Measurements from ENCODE around the gene TMEM81.

Gene TMEM81

GRCh38 chr1:205058853-205059252 is 25.4 kb downstream of the TMEM81 start:
- DNase-seq (ENCODE audit: low read depth in 2 of 2) = no peak

DNA sequence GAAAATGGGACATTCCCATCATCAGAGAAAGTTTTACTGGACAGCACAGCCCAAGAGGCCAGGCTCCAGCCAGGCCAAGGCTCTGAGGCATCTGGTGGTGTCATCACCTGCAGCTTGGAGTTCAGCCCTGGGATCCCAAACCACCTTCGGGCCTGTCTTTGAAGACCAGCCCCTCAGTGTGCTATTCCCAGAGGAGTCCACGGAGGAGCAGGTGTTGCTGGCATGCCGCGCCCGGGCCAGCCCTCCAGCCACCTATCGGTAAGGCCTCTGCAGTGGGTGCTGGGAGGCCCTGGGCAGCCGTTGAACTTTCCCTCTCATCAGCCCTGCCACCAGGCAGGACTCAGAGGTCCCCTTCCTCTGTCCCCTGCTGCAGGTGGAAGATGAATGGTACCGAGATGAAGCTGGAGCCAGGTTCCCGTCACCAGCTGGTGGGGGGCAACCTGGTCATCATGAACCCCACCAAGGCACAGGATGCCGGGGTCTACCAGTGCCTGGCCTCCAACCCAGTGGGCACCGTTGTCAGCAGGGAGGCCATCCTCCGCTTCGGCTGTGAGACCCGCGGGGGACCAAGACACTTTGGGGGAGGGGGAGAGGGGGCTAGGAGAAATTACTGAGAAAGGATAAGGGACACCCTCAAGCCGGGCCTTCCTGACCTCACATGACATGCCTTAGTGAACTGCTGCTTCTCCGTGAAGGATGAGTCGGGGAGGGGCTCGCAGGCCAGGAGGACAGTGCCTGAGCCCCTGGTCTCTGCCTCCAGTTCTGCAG is 26.3 kb downstream of the TMEM81 start:
- DNase-seq (ENCODE audit: low read depth in 2 of 2) = no peak

DNA sequence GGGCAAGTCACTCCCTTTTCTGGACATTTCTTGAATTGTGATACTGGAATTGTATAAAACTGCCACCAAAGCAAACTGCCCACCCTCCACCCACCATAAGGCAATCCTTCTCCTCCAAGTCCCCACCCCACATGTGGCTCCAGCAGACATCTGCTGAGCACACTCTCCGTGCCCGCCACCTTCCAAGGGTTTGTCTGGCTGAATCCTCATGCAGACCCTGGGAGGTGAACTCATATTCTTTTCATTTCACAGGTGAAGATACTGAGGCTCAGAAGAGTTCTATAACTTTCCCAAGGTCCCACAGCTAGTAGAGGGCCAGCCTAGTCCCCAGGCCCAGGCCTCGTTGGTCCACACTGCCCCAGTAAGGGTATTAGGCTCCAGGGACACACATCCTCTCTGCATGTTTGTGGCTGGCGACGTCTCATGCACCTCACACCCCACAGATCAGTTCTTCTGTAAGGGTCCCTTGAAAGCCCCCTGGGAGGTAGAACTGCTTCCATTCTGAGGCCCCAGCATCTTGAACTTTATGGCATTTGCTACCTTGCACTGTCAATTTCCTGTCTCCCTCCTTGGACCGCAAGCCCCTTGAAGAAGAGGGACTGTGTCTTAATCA is 27.2 kb downstream of the TMEM81 start:
- no peak for DNase-seq (ENCODE audit: low read depth in 2 of 2)

- DNase-seq (ENCODE audit: low read depth in 2 of 2) = no peak
Measured at GRCh38 chr1:205056188-205056611, 28.1 kb downstream of the TMEM81 start.

GRCh38 chr1:205054013-205054412 is 30.2 kb downstream of the TMEM81 start:
- DNase-seq (ENCODE audit: low read depth in 2 of 2) = no peak

- DNase-seq (ENCODE audit: low read depth in 2 of 2) = no peak
Measured at GRCh38 chr1:205053296-205053695, 31.0 kb downstream of the TMEM81 start.

DNA sequence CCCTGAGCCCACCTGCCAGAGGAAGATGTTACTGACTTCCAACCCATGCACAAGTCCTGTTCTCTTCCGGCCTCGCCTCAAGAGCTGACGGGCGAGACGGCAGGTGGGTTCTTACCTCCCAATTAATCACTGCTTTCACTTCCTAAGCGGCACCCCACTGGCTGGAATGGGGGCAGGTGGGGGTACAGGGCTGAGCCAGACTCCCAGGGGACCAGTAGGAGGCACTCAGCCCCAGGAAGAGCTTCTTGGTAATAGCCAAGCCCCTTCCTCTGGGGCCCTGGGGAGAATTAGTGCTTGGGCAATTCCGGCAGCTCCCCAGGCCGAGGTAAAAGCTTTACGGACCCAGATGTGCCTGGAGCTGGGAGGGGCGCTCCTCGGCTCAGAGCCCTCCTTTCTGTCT is 31.6 kb downstream of the TMEM81 start:
- DNase-seq (ENCODE audit: low read depth in 2 of 2) = no peak

DNA sequence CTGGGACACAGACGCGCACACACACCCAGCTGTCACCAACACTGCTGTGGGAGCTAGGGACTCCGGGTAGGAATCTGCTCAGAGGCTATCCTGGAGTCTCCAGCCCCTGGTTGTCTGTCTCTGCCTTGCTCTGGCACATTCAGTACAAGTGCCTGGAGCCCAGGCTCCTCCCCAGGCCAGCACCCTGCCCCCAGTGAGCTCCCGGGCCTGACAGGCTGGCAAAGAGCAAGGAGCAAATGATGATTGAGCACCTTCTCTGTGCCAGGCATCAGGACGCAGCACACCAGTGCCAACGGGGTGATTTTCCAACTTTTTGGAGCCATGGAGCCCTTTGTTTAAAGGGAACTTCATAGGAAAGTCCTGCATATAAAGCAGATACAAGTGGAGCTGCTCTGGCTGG is 34.8 kb downstream of the TMEM81 start:
- DNase-seq (ENCODE audit: low read depth in 2 of 2) = no peak

DNA sequence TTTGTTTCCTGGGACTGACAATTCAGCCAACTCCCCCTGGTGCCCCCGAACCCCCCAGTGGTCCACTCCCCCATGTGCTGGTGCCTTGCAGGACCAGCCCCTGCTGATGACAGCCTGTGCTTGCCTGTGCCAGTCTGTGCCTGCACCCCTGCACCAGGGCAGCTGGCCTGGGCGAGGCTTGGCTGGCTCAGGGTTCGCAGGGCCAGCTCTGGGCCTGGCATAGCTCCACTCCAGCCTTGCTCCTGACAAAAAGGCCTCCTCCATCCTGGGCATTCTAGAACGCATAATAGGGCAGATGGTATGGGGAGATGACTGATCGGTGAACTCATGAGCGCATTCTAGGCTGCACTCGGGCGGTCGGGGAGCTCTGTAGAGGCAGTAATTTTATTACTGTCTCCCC is 35.9 kb downstream of the TMEM81 start:
- DNase-seq (ENCODE audit: low read depth in 2 of 2) = no peak

DNA sequence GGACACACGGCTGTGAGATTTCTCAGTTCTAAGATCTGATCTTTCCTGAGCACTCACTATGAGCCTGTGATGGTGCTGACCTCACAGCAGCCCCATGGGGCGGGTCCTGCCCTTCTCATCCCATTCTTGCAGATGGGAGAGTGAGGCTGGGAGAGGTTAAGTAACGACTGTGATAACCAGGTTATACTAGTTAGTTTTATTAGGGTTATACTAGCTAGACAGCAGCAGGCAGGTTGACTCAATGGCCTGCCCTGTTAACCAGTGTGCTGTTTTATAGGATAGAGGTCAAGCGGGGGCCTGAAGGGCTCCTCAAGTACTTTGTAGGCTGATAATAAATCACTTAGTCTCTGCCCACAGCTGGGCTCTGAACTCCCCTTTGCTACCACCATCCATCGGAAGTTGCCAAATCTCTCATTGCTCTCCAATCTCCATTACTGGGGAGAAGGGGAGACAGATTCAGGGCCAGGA is 36.5 kb downstream of the TMEM81 start:
- no peak for DNase-seq (ENCODE audit: low read depth in 2 of 2)

GRCh38 chr1:205046870-205047269 is 37.4 kb downstream of the TMEM81 start:
- DNase-seq (ENCODE audit: low read depth in 2 of 2) = no peak

DNA sequence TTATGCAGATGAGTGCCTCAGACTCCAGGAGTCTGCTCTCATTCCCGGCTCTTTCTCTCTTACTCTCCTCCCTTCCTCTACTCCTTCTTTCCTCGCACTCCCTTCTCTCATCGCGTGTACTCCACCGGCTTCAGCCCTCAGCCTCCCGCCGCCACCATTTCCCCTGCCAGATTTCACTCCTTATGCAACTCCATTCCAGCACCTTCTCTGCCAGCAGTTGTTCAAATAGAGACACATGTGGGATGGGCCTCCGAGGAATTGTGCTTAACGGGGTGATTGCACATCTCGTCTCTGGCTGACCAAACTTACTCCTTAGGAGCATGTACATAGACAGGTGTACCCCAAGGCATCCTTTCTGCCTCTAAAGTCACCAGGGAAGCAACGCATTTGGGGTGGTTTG is 39.1 kb downstream of the TMEM81 start:
- no peak for DNase-seq (ENCODE audit: low read depth in 2 of 2)

DNA sequence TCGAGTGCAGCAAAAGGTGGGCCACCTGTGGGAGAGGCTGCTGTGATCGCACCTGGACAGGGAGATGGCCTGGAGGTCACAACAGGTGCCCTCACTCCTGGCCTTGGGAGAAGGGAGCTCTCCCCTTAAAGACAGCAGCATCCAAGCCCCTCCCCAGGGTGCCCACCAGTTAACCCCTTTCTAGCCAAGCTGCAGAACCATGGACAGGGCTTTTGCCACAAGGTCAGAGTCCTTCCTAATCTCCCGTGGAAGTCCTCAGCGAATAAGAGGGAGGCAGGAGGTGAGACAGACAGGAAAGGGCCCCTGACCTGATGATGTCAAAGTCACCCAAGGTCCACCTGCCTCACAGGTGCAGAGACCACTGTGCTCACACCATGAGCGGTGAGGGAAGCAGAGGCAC is 39.5 kb downstream of the TMEM81 start:
- no peak for DNase-seq (ENCODE audit: low read depth in 2 of 2)

- no peak for DNase-seq (ENCODE audit: low read depth in 2 of 2)
Measured at GRCh38 chr1:205043866-205044265, 40.4 kb downstream of the TMEM81 start.

- no peak for DNase-seq (ENCODE audit: low read depth in 2 of 2)
Measured at GRCh38 chr1:205042911-205043806, 41.1 kb downstream of the TMEM81 start, which contains the start of gene CNTN2. Gene CNTN2, plus strand, starts transcription at chr1:205043212. Its CDS starts 9,974 bp downstream, at chr1:205053186.

- DNase-seq (ENCODE audit: low read depth in 2 of 2) = no peak
Measured at GRCh38 chr1:205041998-205042910, 42.0 kb downstream of the TMEM81 start.

DNA sequence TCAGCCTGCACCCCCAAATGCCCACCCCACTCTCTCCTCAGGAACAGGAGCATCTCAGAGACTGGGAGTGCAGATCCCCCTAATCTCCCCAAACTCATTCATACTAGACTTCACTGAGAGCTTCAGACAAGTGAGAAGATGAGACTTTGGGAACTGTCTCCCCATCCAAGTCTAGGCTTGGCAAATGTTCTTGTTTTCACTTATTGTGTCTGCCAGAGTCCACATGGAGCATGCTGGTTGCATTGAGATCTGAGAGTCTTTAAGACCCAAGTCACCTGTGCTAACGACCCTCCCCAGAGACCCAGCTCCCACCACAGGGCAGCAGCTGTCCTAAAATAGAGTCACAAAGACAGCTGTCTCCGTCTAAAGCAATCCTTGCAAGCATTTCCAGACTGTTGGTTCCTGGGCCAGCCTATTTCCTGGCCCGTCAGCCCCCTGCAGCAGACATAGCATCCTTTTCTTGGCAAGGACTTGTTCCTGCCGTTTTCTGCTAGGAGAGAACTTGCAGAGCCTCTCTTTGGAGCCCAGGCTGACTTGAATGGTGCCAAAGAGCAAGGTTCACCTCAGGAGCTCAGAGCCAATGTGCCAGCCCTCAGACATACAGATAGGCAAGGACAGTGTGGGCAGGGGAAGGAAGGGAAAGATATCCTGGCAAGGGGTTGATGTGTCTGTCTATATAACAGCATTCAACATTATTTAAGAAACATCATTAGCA is 43.1 kb downstream of the TMEM81 start:
- DNase-seq (ENCODE audit: low read depth in 2 of 2) = no peak

DNA sequence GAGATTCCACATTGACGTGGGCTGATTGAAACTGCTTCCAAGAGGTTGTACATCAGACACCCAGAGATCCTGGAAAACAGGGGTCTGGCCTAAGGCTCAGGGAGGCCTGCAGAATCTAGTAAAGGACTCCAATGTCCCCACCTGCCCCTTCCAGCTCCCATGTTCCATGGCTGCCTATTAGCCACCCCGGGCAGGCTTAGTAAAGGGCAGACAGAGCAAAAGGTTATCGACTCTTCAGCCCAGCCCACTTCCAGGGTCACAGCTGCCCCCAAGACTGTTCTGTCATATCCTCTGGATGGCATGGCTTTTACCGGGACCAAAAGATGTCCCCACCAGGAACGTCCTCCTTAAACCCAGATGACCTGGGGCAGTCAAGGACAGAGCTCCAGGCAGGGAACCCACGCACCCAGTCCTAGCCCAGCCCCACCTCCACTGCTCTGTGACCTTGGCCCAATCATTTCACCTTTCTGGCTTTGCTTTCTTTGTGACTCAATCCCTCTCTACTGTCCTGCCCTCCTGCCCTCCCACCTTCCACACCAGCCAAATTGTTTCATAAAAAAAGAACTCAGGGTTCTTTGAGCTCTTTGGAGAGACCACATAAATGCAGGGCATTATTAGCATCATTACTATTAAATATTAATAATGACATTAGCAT is 46.0 kb downstream of the TMEM81 start:
- DNase-seq (ENCODE audit: low read depth in 2 of 2) = no peak

GRCh38 chr1:205037539-205037938 is 46.7 kb downstream of the TMEM81 start:
- DNase-seq (ENCODE audit: low read depth in 2 of 2) = no peak
